Dedifferentiated amniotic fluid mesenchymal stem cell (primary cell): ENCODE results near the gene OR7C1.
"Not testable (repeated sequence)": the region's sequence is repeated elsewhere in the genome, so short reads cannot be mapped to it uniquely, and the experiment has no call there.

Source experiments
- DNase-seq: peaks from one replicate; pipeline ENCODE4 v3.0.0-alpha.2; 2016; ENCODE audit errors: extremely low spot score

Gene OR7C1

DNA sequence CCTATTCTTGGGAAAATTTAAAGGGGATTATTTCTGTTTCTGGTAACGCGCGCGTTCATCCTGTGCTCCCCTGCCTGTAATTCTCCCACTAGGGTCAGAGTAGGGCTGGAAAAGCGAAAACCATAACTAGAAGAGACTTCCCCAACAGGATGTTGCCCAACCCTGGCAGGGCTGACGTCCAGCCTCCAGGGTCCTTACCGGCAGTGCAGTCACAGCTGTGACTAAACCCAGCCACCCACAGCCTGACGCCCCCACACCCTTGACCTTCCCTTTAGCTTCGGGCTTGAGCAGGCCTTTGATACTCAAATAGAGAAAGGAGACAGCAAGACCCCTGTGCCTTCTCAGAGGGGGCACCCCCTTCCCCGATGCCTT, 50.3 kb downstream of the OR7C1 start:
- DNase-seq: not testable (repeated sequence)

DNA sequence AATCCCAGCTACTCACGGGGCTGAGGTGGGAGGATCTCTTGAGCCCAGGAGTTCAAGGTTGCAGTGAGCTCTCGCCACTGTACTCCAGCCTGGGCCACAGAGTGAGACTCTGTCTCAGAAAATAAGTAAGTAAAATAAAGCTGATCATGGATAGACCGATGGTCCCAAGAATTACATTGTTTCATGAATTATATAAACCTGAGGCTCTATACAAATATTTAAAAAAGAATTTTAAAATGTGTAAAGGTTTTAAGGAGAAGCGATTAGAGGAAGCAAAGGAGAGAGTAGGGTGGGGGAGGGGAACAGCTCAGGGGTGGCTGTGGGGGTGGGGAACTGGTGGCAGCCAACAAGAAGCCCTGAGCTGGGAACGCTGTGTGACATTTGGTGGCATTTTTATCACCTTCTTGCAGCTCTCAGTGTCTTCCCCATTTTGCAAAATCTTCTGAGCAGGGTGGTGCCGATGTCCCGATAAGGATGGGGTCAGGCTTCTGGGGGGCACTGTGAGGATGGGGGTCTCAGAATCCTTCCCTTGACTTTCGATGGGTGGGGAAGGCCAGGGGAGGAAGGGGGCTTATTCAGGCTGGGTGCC, 51.5 kb downstream of the OR7C1 start:
- not testable (repeated sequence) for DNase-seq

GRCh38 chr19:14782626-14783409, 52.2 kb downstream of the OR7C1 start:
- no peak for DNase-seq

DNA sequence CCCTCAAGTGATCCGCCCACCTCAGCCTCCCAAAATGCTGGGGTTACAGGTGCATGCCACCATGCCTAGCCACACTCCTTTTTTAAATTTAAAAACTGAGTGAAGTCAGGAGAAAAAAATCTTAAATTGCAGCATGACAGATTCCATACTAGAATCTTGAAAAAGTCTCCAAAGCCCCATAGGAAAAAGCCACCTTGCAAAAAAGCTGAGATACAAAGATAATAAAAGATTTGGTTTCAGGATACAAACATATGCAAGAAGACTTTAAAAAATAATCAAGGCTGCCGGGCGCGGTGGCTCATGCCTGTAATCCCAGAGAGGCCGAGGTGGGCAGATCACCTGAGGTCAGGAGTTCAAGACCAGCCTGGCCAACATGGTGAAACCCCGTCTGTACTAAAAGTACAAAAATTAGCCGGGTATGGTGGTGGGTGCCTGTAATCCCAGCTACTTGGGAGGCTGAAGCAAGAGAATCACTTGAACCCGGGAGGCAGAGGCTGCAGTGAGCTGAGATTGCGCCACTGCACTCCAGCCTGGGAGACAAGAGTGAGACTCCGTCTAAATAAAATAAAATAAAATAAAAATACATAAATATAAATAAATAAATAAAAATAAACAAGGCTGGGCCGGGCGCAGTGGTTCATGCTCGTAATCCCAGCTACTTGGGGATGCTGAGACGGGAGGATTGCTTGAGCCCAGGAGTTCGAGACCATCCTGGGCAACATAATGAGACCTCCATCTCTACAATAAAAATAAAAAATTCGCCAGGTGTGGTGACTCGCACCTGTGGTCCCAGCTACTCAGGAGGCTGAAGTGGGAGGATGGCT, 53.1 kb downstream of the OR7C1 start:
- not testable (repeated sequence) for DNase-seq

GRCh38 chr19:14780622-14781225, 54.3 kb downstream of the OR7C1 start:
- DNase-seq: not testable (repeated sequence)

GRCh38 chr19:14779151-14779550, 55.8 kb downstream of the OR7C1 start:
- DNase-seq: no peak

GRCh38 chr19:14778110-14778845, 56.7 kb downstream of the OR7C1 start, which contains the start of gene ADGRE2:
Gene ADGRE2 (minus strand): TSS chr19:14778560. CDS start chr19:14776756, 1,804 bp downstream.
- not testable (repeated sequence) for DNase-seq

DNA sequence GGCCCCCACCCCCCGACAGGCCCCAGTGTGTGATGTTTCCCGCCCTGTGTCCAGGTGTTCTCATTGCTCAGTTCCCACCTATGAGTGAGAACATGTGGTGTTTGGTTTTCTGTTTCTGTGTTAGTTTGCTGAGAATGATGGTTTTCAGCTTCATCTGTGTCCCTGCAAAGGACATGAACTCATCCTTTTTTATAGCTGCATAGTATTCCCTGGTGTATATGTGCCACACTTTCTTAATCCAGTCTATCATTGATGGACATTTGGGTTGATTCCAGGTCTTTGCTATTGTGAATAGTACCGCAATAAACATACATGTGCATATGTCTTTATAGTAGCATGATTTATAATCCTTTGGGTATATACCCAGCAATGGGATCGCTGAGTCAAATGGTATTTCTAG, 57.3 kb downstream of the OR7C1 start:
- not testable (repeated sequence) for DNase-seq

DNA sequence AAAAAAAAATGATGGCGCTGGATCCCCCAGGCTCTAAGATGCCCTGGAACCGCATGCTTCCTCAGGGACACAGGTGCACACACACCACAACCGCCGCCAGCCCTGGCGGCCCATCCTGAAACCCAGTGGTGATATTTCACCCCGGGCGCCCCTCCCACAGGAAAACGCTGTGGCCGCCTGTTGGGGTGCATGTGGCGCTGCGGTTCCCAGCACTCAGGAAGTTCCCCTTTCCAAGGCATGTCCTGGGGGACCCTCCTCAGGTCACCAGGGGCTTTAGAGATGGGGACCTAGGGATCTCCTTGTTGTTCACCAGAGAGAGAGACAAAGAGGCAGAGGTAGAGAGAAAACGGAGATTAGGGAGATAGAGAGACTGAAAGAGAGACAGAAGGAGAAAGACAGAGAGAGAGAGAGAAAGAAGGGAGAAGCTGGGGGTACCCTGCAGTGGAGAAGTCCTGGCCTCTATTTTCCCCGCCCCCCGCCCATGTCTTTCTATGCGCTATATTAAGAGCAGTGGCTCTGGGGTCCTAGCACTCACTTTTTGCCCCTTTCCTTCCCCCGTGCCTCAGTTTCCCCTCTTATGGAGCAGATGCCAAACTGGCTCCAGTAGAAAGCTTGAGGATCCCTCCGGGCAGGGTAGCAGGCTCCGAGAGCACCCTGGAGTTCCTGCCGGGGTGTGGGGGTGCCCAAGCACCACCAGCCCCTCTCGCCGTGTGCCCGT, 59.0 kb downstream of the OR7C1 start:
- DNase-seq: no peak

DNA sequence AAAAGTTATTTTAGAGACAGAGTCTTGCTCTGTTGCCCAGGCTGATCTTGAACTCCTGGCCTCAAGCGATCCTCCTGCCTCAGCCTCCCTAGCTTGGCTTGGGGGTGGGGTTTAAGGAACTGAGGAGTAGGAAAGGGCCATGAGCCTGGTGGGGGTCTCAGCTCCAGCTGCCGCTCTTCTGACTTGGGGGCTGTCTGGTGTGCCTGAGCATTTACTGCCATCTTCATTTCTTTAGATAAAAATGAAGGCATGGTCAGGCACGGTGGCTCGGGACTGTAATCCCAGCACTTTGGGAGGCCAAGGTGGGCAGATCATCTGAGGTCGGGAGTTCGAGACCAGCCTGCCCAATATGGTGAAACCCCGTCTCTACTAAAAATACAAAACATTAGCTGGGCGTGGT, 59.7 kb downstream of the OR7C1 start:
- DNase-seq: not testable (repeated sequence)

- DNase-seq: no peak
Measured at GRCh38 chr19:14774373-14774772, 60.6 kb downstream of the OR7C1 start.

DNA sequence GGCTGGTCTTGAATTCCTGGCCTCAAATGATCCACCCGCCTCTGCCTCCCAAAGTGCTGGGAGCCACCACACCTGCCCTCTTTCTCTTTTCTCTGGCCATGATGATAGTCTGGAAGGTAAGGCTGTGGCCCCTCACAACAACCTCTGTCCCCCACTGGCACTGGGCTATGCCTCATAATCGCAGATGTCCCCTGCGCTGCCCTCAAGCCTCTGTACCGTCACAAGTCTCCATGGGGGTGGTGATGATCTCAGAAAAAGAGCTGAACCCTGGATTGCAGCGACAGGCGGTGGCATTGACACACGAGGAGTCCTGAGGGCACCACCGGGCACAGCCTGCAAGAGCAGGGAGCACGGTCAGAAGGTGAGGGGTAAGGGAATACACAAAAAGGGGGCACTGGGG, 61.3 kb downstream of the OR7C1 start:
- DNase-seq: not testable (repeated sequence)

DNA sequence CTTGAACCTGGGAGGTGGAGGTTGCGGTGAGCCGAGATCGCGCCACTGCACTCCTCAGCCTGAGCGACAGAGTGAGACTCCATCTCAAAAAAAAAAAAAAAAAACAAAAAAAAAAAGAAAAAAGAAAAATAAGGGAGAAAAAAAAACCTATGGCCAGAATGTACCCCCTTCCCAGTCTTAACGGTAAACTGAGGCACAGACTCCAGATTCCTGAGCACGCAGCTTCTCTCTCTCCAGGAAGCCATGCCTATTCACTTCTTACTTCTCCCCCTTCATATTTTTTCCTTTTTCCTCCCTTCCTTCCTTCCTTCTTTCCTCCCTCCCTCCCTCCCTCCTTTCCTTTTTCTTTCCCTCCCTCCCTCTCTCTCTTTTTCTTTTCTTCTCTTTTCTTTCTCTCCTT, 62.0 kb downstream of the OR7C1 start:
- DNase-seq: no peak

DNA sequence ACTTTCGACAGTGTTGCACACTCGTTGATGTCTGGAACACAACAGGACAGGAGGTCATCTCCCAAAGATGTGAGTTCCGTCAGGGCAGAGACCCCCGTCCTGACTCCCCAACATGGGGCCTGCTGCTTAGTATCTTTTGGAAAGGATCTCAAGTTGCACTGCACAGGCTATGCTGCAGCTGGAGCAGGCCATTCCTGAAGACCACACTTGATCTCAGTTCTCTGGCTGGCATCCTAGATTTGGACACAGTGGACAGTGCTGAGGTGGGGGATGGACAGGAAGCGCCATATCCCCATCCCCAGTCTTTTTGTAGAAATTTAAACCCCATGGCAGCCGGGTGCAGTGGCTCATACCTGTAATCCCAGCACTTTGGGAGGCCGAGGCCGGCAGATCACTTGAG, 62.5 kb downstream of the OR7C1 start:
- no peak for DNase-seq

- DNase-seq: no peak
Measured at GRCh38 chr19:14770944-14771839, 63.8 kb downstream of the OR7C1 start.

GRCh38 chr19:14770136-14770535, 64.8 kb downstream of the OR7C1 start:
- DNase-seq: no peak

GRCh38 chr19:14769201-14769600, 65.8 kb downstream of the OR7C1 start:
- no peak for DNase-seq

DNA sequence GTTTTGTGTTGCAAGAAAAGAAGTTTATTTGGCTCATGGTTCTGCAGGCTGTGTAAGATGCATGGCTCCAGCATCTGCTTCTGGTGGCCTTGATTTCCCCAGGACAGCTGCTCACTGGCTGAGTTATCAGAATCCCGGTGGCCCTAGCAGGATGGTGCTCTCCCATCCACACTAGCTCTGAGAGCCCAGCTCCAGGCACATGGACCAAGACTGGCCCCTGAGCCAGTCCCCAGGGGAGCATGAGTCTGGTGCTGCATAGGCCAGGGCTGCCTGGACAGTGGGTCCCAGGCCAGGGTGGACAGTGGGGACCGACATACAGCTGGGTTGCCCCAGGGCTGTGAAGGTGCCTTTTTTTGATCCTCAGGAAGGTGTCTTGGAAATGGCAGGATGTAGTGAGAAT, 67.0 kb downstream of the OR7C1 start:
- DNase-seq: no peak

DNA sequence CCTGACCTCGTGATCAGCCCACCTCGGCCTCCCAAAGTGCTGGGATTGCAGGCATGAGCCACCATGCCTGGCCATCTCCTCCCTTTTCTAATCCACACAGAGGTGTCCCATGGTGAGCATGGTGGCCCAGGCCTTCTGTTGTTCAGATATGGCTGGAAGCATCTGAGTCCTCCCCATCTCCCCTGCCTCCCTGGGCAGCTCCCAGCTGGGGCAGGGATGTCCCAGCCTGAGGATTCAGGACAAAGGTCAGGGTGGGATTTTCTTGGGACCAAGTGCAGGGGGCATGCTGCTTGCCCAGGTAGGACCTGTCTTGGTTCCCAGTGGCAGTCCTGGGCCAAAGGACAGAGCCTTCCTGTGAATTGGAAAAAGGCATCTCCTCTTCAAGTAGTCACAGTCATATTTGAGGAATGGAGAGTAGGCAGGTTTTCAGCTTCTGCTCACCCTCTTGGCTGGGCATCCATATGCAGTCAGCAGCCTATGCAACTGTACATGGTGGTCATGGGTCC, 67.5 kb downstream of the OR7C1 start:
- DNase-seq: no peak
